Loucy (cell line): ENCODE measurements around the gene DLG1.

Experiments used
- H2AFZ ChIP-seq: fragments of 200-600 bp; sonication (generic); 2 replicates; pipeline ENCODE4 v1.6.0; 2016; ENCODE audit warnings: antibody characterized with exemption, mild to moderate bottlenecking, low read length, moderate library complexity
- H3F3A ChIP-seq: fragments of 200-600 bp; 2 replicates; pipeline ENCODE4 v1.6.0; 2016; ENCODE audit warnings: antibody characterized with exemption, low read depth, mild to moderate bottlenecking
- H3K27me3 ChIP-seq: fragments of 200-600 bp; sonication (generic); 2 replicates; pipeline ENCODE4 v1.6.1; 2014; ENCODE audit warnings: low read length, mild to moderate bottlenecking; ENCODE audit not compliant: insufficient read depth, poor library complexity, severe bottlenecking
- H3K36me3 ChIP-seq: fragments of 200-600 bp; sonication (generic); 2 replicates; pipeline ENCODE4 v1.6.1; 2016; ENCODE audit warnings: low read length; ENCODE audit not compliant: insufficient read depth
- H3K4me1 ChIP-seq: fragments of 200-600 bp; sonication (generic); 2 replicates; pipeline ENCODE4 v1.5.1; 2014; ENCODE audit warnings: low read length, mild to moderate bottlenecking; ENCODE audit not compliant: insufficient read depth, poor library complexity, severe bottlenecking
- H3K4me2 ChIP-seq: fragments of 200-600 bp; sonication (generic); 2 replicates; pipeline ENCODE4 v1.6.0; 2014; ENCODE audit warnings: antibody characterized with exemption, low read length, low read depth, mild to moderate bottlenecking; ENCODE audit not compliant: poor library complexity, severe bottlenecking
- H3K4me3 ChIP-seq: fragments of 200-600 bp; sonication (generic); 2 replicates; pipeline ENCODE4 v1.5.1; 2014; ENCODE audit warnings: low read length, mild to moderate bottlenecking, mixed read lengths; ENCODE audit not compliant: poor library complexity, severe bottlenecking
- H3K79me2 ChIP-seq: fragments of 200-600 bp; sonication (generic); 2 replicates; pipeline ENCODE4 v1.6.1; 2014; ENCODE audit warnings: low read length; ENCODE audit not compliant: insufficient read depth
- H3K9ac ChIP-seq: fragments of 200-600 bp; sonication (generic); 2 replicates; pipeline ENCODE4 v1.6.0; 2014; ENCODE audit warnings: mild to moderate bottlenecking, low read depth, low read length, moderate library complexity; ENCODE audit not compliant: poor library complexity, severe bottlenecking
- H3K9me2 ChIP-seq: fragments of 200-600 bp; sonication (generic); replicated peaks from 2 replicates; pipeline ENCODE4 v1.6.1; 2016; ENCODE audit warnings: low read depth, low read length, mixed read lengths
- H3K9me3 ChIP-seq: fragments of 200-600 bp; sonication (generic); 2 replicates; pipeline ENCODE4 v1.6.1; 2014; ENCODE audit warnings: mild to moderate bottlenecking, antibody characterized with exemption, low read length, low read depth; ENCODE audit not compliant: insufficient read depth
- H4K20me1 ChIP-seq: fragments of 200-600 bp; sonication (generic); 2 replicates; pipeline ENCODE4 v1.6.0; 2014; ENCODE audit warnings: antibody characterized with exemption, low read length, mild to moderate bottlenecking; ENCODE audit not compliant: insufficient read depth, poor library complexity, severe bottlenecking
- EZH2phosphoT487 ChIP-seq: fragments of 200-600 bp; IDR thresholded peaks from 2 replicates; pipeline ENCODE4 v1.6.1; 2018; ENCODE audit warnings: antibody characterized with exemption, mild to moderate bottlenecking, moderate library complexity, borderline replicate concordance
- TF ChIP-seq, protein P1 (sequence below): fragments of 200-600 bp; sonication (generic); conservative IDR thresholded peaks from 2 replicates; pipeline ENCODE4 v1.5.1; 2014; ENCODE audit warnings: mild to moderate bottlenecking, antibody characterized with exemption, low read length

DLG1 gene

GRCh38 chr3:197014942-197015575 is 283.4 kb downstream of the DLG1 start:
- Histone ChIP-seq H3K9me3 (no peaks in the 10 kb centered on the region), H3K36me3 (no peaks in the 10 kb centered on the region), H3K27me3 (no peaks in the 10 kb centered on the region), H3K79me2 (no peaks in the 10 kb centered on the region), H3K4me2 (no peak overlapping the region), H3K9me2 (no peaks in the 10 kb centered on the region), H3K9ac (no peak overlapping the region), H3K4me3 (no peak overlapping the region), H3K4me1 (no peaks in the 10 kb centered on the region), H4K20me1 (no peaks in the 10 kb centered on the region), H3F3A (no peaks in the 10 kb centered on the region), H2AFZ (no peak overlapping the region)
- no peak for TF ChIP-seq EZH2phosphoT487
- TF ChIP-seq, protein P1, sequence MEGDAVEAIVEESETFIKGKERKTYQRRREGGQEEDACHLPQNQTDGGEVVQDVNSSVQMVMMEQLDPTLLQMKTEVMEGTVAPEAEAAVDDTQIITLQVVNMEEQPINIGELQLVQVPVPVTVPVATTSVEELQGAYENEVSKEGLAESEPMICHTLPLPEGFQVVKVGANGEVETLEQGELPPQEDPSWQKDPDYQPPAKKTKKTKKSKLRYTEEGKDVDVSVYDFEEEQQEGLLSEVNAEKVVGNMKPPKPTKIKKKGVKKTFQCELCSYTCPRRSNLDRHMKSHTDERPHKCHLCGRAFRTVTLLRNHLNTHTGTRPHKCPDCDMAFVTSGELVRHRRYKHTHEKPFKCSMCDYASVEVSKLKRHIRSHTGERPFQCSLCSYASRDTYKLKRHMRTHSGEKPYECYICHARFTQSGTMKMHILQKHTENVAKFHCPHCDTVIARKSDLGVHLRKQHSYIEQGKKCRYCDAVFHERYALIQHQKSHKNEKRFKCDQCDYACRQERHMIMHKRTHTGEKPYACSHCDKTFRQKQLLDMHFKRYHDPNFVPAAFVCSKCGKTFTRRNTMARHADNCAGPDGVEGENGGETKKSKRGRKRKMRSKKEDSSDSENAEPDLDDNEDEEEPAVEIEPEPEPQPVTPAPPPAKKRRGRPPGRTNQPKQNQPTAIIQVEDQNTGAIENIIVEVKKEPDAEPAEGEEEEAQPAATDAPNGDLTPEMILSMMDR, result no peak

- H4K20me1 ChIP-seq, result no peaks in the 10 kb centered on the region
- H3K9me3 ChIP-seq, result no peaks in the 10 kb centered on the region
- H3K79me2 ChIP-seq, result no peaks in the 10 kb centered on the region
- H3K9me2 ChIP-seq, result no peaks in the 10 kb centered on the region
- H3F3A ChIP-seq, result no peaks in the 10 kb centered on the region
- H3K36me3 ChIP-seq, result no peaks in the 10 kb centered on the region
- no peak overlapping the region for H2AFZ ChIP-seq
- TF ChIP-seq, protein P1, result no peak
- no peak for TF ChIP-seq EZH2phosphoT487
- no peaks in the 10 kb centered on the region for H3K27me3 ChIP-seq
- no peak overlapping the region for H3K4me2 ChIP-seq
- H3K4me1 ChIP-seq, result no peaks in the 10 kb centered on the region
- H3K9ac ChIP-seq, result no peak overlapping the region
- H3K4me3 ChIP-seq, result no peak overlapping the region
Observed at GRCh38 chr3:197014024-197014423, 284.4 kb downstream of the DLG1 start.

- H3K4me1 ChIP-seq, result no peaks in the 10 kb centered on the region
- H3K4me3 ChIP-seq, result no peak overlapping the region
- no peaks in the 10 kb centered on the region for H3F3A ChIP-seq
- H3K36me3 ChIP-seq, result no peaks in the 10 kb centered on the region
- no peak overlapping the region for H2AFZ ChIP-seq
- no peak overlapping the region for H3K4me2 ChIP-seq
- H3K27me3 ChIP-seq, result no peaks in the 10 kb centered on the region
- TF ChIP-seq, protein P1, result no peak
- no peaks in the 10 kb centered on the region for H3K9me2 ChIP-seq
- H3K79me2 ChIP-seq, result no peaks in the 10 kb centered on the region
- no peaks in the 10 kb centered on the region for H3K9me3 ChIP-seq
- no peaks in the 10 kb centered on the region for H4K20me1 ChIP-seq
- H3K9ac ChIP-seq, result no peak overlapping the region
Observed at GRCh38 chr3:197012540-197012883, 285.9 kb downstream of the DLG1 start.
